Activated CD4-positive, alpha-beta memory T cell treated with anti-CD3 and anti-CD28 coated beads for 36 hours (primary cell): ENCODE data around the gene MRGPRF. TPM values are rescaled to one million over a fixed set of nuclear protein-coding genes. Genes with fewer than 3 reads are reported as not detected.

Experiments
- CTCF ChIA-PET: fragments of 350-600 bp; sonication (Branson Sonifier 250); formaldehyde crosslinking; loops from one replicate; lab custom pipeline; 2021; ENCODE audit warnings: antibody characterized with exemption, inconsistent platforms; lab: Charles Lee
- POLR2A ChIA-PET: fragments of 350-600 bp; sonication (Branson Sonifier 250); formaldehyde crosslinking; loops from one replicate; lab custom pipeline; 2021; ENCODE audit warnings: antibody characterized with exemption; lab: Charles Lee
- DNase-seq: peaks from one replicate; pipeline ENCODE4 v3.0.0-alpha.2; 2020
- H3K27ac Mint-ChIP-seq: one replicate; pipeline ENCODE4 v1.8.0; 2021; ENCODE audit warnings: mixed read lengths
- H3K27me3 Mint-ChIP-seq: one replicate; pipeline ENCODE4 v1.8.0; 2021; ENCODE audit warnings: mixed read lengths
- H3K36me3 Mint-ChIP-seq: one replicate; pipeline ENCODE4 v1.8.0; 2021; ENCODE audit warnings: mixed read lengths
- H3K4me1 Mint-ChIP-seq: one replicate; pipeline ENCODE4 v1.8.0; 2021; ENCODE audit warnings: low read depth, mixed read lengths
- H3K4me3 Mint-ChIP-seq: one replicate; pipeline ENCODE4 v1.8.0; 2021; ENCODE audit warnings: mild to moderate bottlenecking, mixed read lengths
- H3K9me3 Mint-ChIP-seq: one replicate; pipeline ENCODE4 v1.8.0; 2021; ENCODE audit warnings: mixed read lengths
- intact Hi-C: fragments of 100-400 bp; cut with micrococcal nuclease; formaldehyde crosslinking; loops from one replicate; pipeline ENCODE4 v1.15.1; 2023
- total RNA-seq, 2 experiments: library from RNA; stranded (reverse); gene quantifications; one replicate each; pipeline ENCODE4 v1.2.3, GENCODE V29; 2021

Gene MRGPRF
- total RNA-seq, 2 experiments from 2014 or later = not detected

- H3K27me3 Mint-ChIP-seq = no peaks in the 10 kb centered on the region
- H3K27ac Mint-ChIP-seq = no peak overlapping the region
- DNase-seq = no peak
- H3K36me3 Mint-ChIP-seq = no peaks in the 10 kb centered on the region
- intact Hi-C loops = no loop called here
- CTCF ChIA-PET = interaction anchor here (1.3 kb wide), 1 partner anchor 9 kb away, joined by 3 read pairs; no protein-coding TSS in a partner anchor
- POLR2A ChIA-PET = interaction anchor here (1.2 kb wide), 1 partner anchor 8 kb away, joined by 3 read pairs; no protein-coding TSS in a partner anchor
- no peaks in the 10 kb centered on the region for H3K4me1 Mint-ChIP-seq
- H3K4me3 Mint-ChIP-seq = no peak overlapping the region
- no peaks in the 10 kb centered on the region for H3K9me3 Mint-ChIP-seq
Observed at GRCh38 chr11:68956547-68957254, 56.3 kb downstream of the MRGPRF start.

GRCh38 chr11:68956142-68956541, 56.9 kb downstream of the MRGPRF start:
- no peaks in the 10 kb centered on the region for H3K36me3 Mint-ChIP-seq
- no peaks in the 10 kb centered on the region for H3K27me3 Mint-ChIP-seq
- intact Hi-C loops = no loop called here
- no peaks in the 10 kb centered on the region for H3K9me3 Mint-ChIP-seq
- ChIA-PET POLR2A (no interaction called here), CTCF (interaction anchor here (0.6 kb wide), 1 partner anchor 14 kb away, joined by 4 read pairs; no protein-coding TSS in a partner anchor)
- H3K4me1 Mint-ChIP-seq = no peaks in the 10 kb centered on the region
- no peak overlapping the region for H3K27ac Mint-ChIP-seq
- H3K4me3 Mint-ChIP-seq = no peak overlapping the region
- peak; percentile 36 for DNase-seq

GRCh38 chr11:68955607-68955958, 57.5 kb downstream of the MRGPRF start:
- H3K4me1 Mint-ChIP-seq = no peaks in the 10 kb centered on the region
- no peaks in the 10 kb centered on the region for H3K27me3 Mint-ChIP-seq
- DNase-seq = no peak
- intact Hi-C loops = no loop called here
- no peaks in the 10 kb centered on the region for H3K36me3 Mint-ChIP-seq
- no peaks in the 10 kb centered on the region for H3K9me3 Mint-ChIP-seq
- H3K4me3 Mint-ChIP-seq = no peak overlapping the region
- POLR2A ChIA-PET = no interaction called here
- H3K27ac Mint-ChIP-seq = no peak overlapping the region
- CTCF ChIA-PET = interaction anchor here (0.6 kb wide), 1 partner anchor 14 kb away, joined by 4 read pairs; no protein-coding TSS in a partner anchor

GRCh38 chr11:68954836-68955606, 58.0 kb downstream of the MRGPRF start:
- no peak overlapping the region for H3K27ac Mint-ChIP-seq
- ChIA-PET POLR2A (no interaction called here), CTCF (no interaction called here)
- no peaks in the 10 kb centered on the region for H3K36me3 Mint-ChIP-seq
- H3K4me1 Mint-ChIP-seq = no peaks in the 10 kb centered on the region
- no peaks in the 10 kb centered on the region for H3K27me3 Mint-ChIP-seq
- H3K4me3 Mint-ChIP-seq = no peak overlapping the region
- no peak for DNase-seq
- intact Hi-C loops = no loop called here
- no peaks in the 10 kb centered on the region for H3K9me3 Mint-ChIP-seq

Other genes starting within 250 kb of the MRGPRF start
- 10 to 100 TPM; 28.8 to 32.9 TPM for gene CPT1A, start 171.3 kb downstream of the MRGPRF start, total RNA-seq
- 10 to 100 TPM; 80.7 to 86.0 TPM for gene MRPL21, start 109.4 kb downstream of the MRGPRF start, total RNA-seq
- 10 to 100 TPM; 24.4 to 24.8 TPM for gene IGHMBP2, start 109.4 kb downstream of the MRGPRF start, total RNA-seq
- not detected for gene MRGPRD, start 32.3 kb downstream of the MRGPRF start, total RNA-seq
- 10 to 100 TPM; 12.0 to 12.8 TPM for gene TPCN2, start 35.7 kb upstream of the MRGPRF start, total RNA-seq
- gene SMIM38, start 142.7 kb upstream of the MRGPRF start, total RNA-seq = 1 to 10 TPM; 1.5 to 1.8 TPM